Endothelial cell of umbilical vein (primary cell): ENCODE measurements around the gene PLA2G6. TPM values are rescaled to one million over a fixed set of nuclear protein-coding genes. Genes with fewer than 3 reads are reported as not detected.

Source experiments
- BruUV-seq: library from RNA; stranded (reverse); fragments of 400-500 nt; replicated peaks from 2 replicates; lab custom pipeline; 2021; lab: Mats Ljungman, UMichigan
- CTCF ChIA-PET: fragments of 300-600, 350-600 bp; sonication (Branson Sonifier 250); formaldehyde crosslinking; loops from one replicate; lab custom pipeline; 2021; ENCODE audit warnings: antibody characterized with exemption, inconsistent platforms; lab: Charles Lee
- POLR2A ChIA-PET: fragments of 300-600, 350-600 bp; sonication (Branson Sonifier 250); formaldehyde crosslinking; loops from one replicate; lab custom pipeline; 2021; ENCODE audit warnings: antibody characterized with exemption, inconsistent platforms; lab: Charles Lee
- DNase-seq: peaks from one replicate; pipeline ENCODE4 v3.0.0-alpha.2; 2011; ENCODE audit warnings: low read depth, low spot score
- FAIRE-seq: peaks from 2 replicates; lab custom pipeline; 2011; peaks lifted over from hg19 to GRCh38; lab: Jason Lieb, UNC
- H2AFZ ChIP-seq: 2 replicates; pipeline ENCODE4 v1.6.0; 2012; ENCODE audit warnings: low read depth, low read length, control low read depth, inconsistent platforms
- H3K27ac ChIP-seq: 2 replicates; pipeline ENCODE4 v1.5.1; 2011; ENCODE audit warnings: low read depth, mild to moderate bottlenecking, control low read depth, low read length, moderate library complexity; ENCODE audit not compliant: insufficient read depth
- H3K27me3 ChIP-seq, 2 experiments: 2 replicates each; pipeline versions ENCODE4 v1.6.0 to v1.6.1; 2011; ENCODE audit warnings: low read length in 2 of 2, mixed read lengths in 1 of 2; ENCODE audit not compliant: control insufficient read depth in 2 of 2, insufficient read depth in 2 of 2
- H3K36me3 ChIP-seq, 2 experiments: 2 replicates in 1 of 2; 3 replicates in 1 of 2; pipeline ENCODE4 v1.5.1; 2011; ENCODE audit warnings: low read length in 2 of 2, mild to moderate bottlenecking in 1 of 2, moderate library complexity in 1 of 2; ENCODE audit not compliant: control insufficient read depth in 2 of 2, insufficient read depth in 2 of 2; ENCODE audit errors: extremely low read depth in 1 of 2
- H3K4me1 ChIP-seq: 3 replicates; pipeline ENCODE4 v1.5.1; 2011; ENCODE audit warnings: mild to moderate bottlenecking, low read length; ENCODE audit not compliant: control insufficient read depth, insufficient read depth; ENCODE audit errors: extremely low read depth
- H3K4me2 ChIP-seq: 2 replicates; pipeline ENCODE4 v1.6.1; 2011; ENCODE audit warnings: low read length, control low read depth, mixed read lengths; ENCODE audit not compliant: insufficient read depth
- H3K4me3 ChIP-seq, 3 experiments: fragments of 200-600 bp in 1 of 3; sonication (generic), shearing (Covaris generic) in 1 of 3; replicated peaks in 1 of 3; 2 replicates each; pipeline ENCODE4 v1.5.1; 2011 to 2016; ENCODE audit warnings: control low read depth in 3 of 3, low read length in 3 of 3, mild to moderate bottlenecking in 2 of 3, inconsistent platforms in 1 of 3, low read depth in 1 of 3, moderate library complexity in 1 of 3; ENCODE audit not compliant: insufficient read depth in 1 of 3
- H3K79me2 ChIP-seq: 2 replicates; pipeline ENCODE4 v1.6.0; 2012; ENCODE audit warnings: low read length, inconsistent platforms; ENCODE audit not compliant: control insufficient read depth, insufficient read depth
- H3K9ac ChIP-seq: replicated peaks from 2 replicates; pipeline ENCODE3; 2011; ENCODE audit warnings: low read length, control low read depth; ENCODE audit not compliant: insufficient read depth; ENCODE audit errors: extremely low read depth
- H3K9me1 ChIP-seq: replicated peaks from 3 replicates; pipeline ENCODE4 v1.6.0; 2011; ENCODE audit warnings: mild to moderate bottlenecking, low read length; ENCODE audit not compliant: control insufficient read depth, insufficient read depth; ENCODE audit errors: extremely low read depth
- H3K9me3 ChIP-seq: replicated peaks from 2 replicates; pipeline ENCODE4 v1.5.1; 2012; ENCODE audit warnings: low read length, inconsistent platforms; ENCODE audit not compliant: control insufficient read depth, insufficient read depth
- H4K20me1 ChIP-seq: replicated peaks from 2 replicates; pipeline ENCODE3; 2011; ENCODE audit warnings: mild to moderate bottlenecking, low read length; ENCODE audit not compliant: control insufficient read depth, insufficient read depth; ENCODE audit errors: extremely low read depth
- GATA2 ChIP-seq: IDR thresholded peaks from 2 replicates; pipeline ENCODE4 v1.7.0; 2011; ENCODE audit warnings: low read depth, mild to moderate bottlenecking, moderate library complexity, mixed read lengths, low read length; ENCODE audit not compliant: insufficient read length, insufficient read depth
- JUN ChIP-seq: IDR thresholded peaks from 2 replicates; pipeline ENCODE4 v1.6.1; 2011; ENCODE audit warnings: borderline replicate concordance, low read depth; ENCODE audit not compliant: insufficient read length, insufficient read depth
- dilution Hi-C: fragments of 300-500 bp; cut with MboI; formaldehyde crosslinking; loops from one replicate; pipeline ENCODE4 v1.15.0; 2019; ENCODE audit warnings: low sequenced_read_pairs; ENCODE audit not compliant: extremely low pct_ligation_motif_present
- intact Hi-C: fragments of 100-400 bp; cut with micrococcal nuclease; formaldehyde crosslinking; loops from one replicate; pipeline ENCODE4 v1.10.0; 2022
- polyA plus RNA-seq, 4 experiments: library from polyadenylated mRNA; depleted of rRNA in 3 of 4; stranded (reverse) in 3 of 4; unstranded in 1 of 4; fragments of >200 nt; gene quantifications; 2 replicates each; pipeline versions ENCODE4 v1.2.1 to v1.2.3, GENCODE V29; 2011 to 2012; ENCODE audit warnings: missing spikeins in 1 of 4
- total RNA-seq: library from RNA; stranded (reverse); gene quantifications from 2 replicates; pipeline ENCODE4 v1.2.3, GENCODE V29; 2021
- TF ChIP-seq, protein P1 (sequence below): IDR thresholded peaks from 2 replicates; pipeline ENCODE4 v1.6.1; 2011; ENCODE audit not compliant: insufficient read depth, insufficient read length
- TF ChIP-seq, protein P2 (sequence below), 2 donors: IDR thresholded peaks; 1 replicate in 1 of 2; 2 replicates in 1 of 2; pipeline ENCODE4 v1.5.1; 2011; ENCODE audit warnings: low read length in 2 of 2, mild to moderate bottlenecking in 2 of 2, moderate library complexity in 2 of 2, control low read depth in 1 of 2, inconsistent platforms in 1 of 2, low read depth in 1 of 2; ENCODE audit not compliant: insufficient read depth in 1 of 2; ENCODE audit errors: extremely low read depth in 1 of 2

Gene PLA2G6
- total and polyA plus RNA-seq, 2 donors (not counting 3 experiments of a cell fraction or from before 2014, with no cell fraction given) = 6.6 to 10.3 TPM

DNA sequence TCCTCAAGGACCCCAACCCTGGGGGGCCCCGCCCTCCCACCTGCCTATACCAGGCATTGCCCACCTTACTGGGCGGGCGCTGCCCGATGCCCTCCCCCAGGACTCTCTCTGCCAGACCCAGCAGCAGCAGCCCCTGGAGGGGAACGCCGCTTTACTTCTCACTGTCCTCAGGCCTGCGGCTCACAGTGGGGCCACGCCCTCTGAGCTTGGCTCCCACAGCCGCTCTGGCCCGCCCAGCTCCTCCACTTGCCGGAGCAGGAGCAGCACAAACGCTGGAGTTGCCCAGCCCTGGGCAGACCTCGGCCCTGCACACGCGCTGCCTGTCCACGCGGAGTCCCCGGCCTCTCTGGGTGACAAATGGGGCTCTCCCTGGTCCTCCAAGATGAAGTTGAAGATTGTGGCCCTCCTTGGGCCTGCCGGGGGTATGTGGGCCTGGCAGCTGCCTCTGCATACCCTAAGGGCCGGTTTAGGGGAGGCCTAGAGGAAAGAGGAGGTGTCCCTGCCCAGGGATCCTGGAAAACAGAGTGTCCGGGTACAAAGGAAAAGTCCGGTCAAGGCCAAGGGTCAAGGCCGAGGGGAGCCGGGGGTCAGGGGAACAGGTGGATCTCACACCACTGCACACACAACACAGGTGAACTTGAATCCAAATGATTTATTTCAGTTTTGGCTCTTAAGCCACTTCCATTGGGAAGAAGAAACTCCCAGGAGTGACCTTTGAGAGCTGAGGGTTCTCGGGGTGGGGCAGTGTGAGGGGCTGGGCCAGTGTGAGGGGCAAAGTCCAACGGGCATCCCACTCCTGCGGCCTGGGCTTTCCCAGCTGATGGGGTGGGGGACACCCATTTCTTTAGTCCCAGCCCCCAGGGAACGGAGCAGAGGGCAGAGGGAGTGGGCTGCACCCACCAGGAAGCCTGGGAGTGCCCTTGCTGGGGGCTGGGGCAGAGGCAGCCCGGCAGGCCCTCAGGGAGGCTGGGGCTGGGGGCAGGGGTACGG is 70.5 kb downstream of the PLA2G6 start:
- dilution Hi-C loops = no loop called here
- Histone ChIP-seq H3K4me3 (no peak overlapping the region), H3K9ac (no peak overlapping the region), H3K79me2 (no peaks in the 10 kb centered on the region), H3K9me3 (no peaks in the 10 kb centered on the region), H3K36me3 (no peaks in the 10 kb centered on the region), H3K4me1 (no peaks in the 10 kb centered on the region), H3K27ac (no peak overlapping the region), H3K27me3 (no peaks in the 10 kb centered on the region), H2AFZ (no peak overlapping the region), H4K20me1 (no peaks in the 10 kb centered on the region), H3K9me1 (no peaks in the 10 kb centered on the region), H3K4me2 (no peak overlapping the region)
- DNase-seq (no peak), FAIRE-seq (no peak)
- ChIA-PET POLR2A (no interaction called here), CTCF (interaction anchor here (0.7 to 0.8 kb wide), 2 partner anchors 11 to 13 kb away, joined by 3 read pairs; no protein-coding TSS in a partner anchor)
- BruUV-seq = no TSS peak
- TF ChIP-seq, protein P1, sequence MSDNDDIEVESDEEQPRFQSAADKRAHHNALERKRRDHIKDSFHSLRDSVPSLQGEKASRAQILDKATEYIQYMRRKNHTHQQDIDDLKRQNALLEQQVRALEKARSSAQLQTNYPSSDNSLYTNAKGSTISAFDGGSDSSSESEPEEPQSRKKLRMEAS = no peak
- no peak for TF ChIP-seq JUN
- TF ChIP-seq GATA2 = no peak
- TF ChIP-seq, protein P2, sequence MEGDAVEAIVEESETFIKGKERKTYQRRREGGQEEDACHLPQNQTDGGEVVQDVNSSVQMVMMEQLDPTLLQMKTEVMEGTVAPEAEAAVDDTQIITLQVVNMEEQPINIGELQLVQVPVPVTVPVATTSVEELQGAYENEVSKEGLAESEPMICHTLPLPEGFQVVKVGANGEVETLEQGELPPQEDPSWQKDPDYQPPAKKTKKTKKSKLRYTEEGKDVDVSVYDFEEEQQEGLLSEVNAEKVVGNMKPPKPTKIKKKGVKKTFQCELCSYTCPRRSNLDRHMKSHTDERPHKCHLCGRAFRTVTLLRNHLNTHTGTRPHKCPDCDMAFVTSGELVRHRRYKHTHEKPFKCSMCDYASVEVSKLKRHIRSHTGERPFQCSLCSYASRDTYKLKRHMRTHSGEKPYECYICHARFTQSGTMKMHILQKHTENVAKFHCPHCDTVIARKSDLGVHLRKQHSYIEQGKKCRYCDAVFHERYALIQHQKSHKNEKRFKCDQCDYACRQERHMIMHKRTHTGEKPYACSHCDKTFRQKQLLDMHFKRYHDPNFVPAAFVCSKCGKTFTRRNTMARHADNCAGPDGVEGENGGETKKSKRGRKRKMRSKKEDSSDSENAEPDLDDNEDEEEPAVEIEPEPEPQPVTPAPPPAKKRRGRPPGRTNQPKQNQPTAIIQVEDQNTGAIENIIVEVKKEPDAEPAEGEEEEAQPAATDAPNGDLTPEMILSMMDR (IDR thresholded peaks at IDR 0.05; ENCODE audit: extremely low read depth in 1 of 2, insufficient read depth in 1 of 2, low read depth in 1 of 2, low read length in 2 of 2) = no peak
- intact Hi-C loops = no loop called here
